Loucy (cell line): Measurements from ENCODE around the gene TACR1.

Experiments used
- EZH2phosphoT487 ChIP-seq: fragments of 200-600 bp; IDR thresholded peaks from 2 replicates; pipeline ENCODE4 v1.6.1; 2018; ENCODE audit warnings: antibody characterized with exemption, mild to moderate bottlenecking, moderate library complexity, borderline replicate concordance
- TF ChIP-seq, protein P1 (sequence below): fragments of 200-600 bp; sonication (generic); conservative IDR thresholded peaks from 2 replicates; pipeline ENCODE4 v1.5.1; 2014; ENCODE audit warnings: mild to moderate bottlenecking, antibody characterized with exemption, low read length

DNA sequence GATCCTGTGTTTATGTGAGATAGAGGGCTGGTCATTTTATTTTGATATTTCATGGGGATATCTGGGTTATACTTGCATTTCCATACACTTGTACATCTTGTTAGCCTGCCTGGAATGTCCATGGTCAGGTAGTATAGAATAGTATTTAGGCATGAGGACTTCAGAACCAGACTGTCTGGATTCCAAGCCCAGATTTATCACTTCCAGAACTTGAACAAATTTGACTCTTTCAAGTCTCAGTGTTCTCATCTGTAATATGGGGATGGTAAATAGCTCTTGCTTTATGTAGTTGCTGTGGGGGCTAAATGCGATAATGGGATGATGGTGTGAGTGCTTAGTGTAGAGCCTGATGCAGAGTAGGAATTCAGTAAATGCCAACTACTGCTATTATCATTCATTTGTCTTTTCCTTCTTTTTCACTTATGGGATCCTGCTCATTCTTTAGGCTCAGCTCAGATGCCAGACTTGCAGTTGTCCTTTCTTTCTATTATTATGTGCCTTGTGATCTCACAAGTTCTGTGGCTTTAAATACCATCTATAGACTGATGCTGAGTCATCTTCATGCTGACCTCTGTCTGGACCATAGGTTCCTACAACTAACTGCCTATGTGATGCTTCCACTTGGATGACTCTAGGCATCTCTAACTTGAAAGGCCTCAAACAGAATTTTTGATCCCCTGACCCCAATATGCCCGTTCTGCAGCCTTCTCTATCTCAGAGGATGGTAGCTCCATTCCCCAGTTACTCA is 173.5 kb downstream of the TACR1 start:
- TF ChIP-seq, protein P1, sequence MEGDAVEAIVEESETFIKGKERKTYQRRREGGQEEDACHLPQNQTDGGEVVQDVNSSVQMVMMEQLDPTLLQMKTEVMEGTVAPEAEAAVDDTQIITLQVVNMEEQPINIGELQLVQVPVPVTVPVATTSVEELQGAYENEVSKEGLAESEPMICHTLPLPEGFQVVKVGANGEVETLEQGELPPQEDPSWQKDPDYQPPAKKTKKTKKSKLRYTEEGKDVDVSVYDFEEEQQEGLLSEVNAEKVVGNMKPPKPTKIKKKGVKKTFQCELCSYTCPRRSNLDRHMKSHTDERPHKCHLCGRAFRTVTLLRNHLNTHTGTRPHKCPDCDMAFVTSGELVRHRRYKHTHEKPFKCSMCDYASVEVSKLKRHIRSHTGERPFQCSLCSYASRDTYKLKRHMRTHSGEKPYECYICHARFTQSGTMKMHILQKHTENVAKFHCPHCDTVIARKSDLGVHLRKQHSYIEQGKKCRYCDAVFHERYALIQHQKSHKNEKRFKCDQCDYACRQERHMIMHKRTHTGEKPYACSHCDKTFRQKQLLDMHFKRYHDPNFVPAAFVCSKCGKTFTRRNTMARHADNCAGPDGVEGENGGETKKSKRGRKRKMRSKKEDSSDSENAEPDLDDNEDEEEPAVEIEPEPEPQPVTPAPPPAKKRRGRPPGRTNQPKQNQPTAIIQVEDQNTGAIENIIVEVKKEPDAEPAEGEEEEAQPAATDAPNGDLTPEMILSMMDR = no peak
- TF ChIP-seq EZH2phosphoT487 = no peak
